Activated CD8-positive, alpha-beta memory T cell treated with anti-CD3 and anti-CD28 coated beads, Interleukin-2, amount 10 ng/mL, durations not matched to agents 7 days and 5 days (primary cell): Measurements from ENCODE around the gene HBM. TPM values are rescaled to one million over a fixed set of nuclear protein-coding genes. Genes with fewer than 3 reads are reported as not detected.
"Not testable (repeated sequence)": the region's sequence is repeated elsewhere in the genome, so short reads cannot be mapped to it uniquely, and the experiment has no call there.

Experiments
- ATAC-seq: fragments of 150-1000 bp; cut with Tn5 transposase; one replicate; pipeline ENCODE4 v1.10.0; 2021; ENCODE audit warnings: moderate library complexity
- CTCF ChIA-PET: fragments of 350-600 bp; sonication (Branson Sonifier 250); formaldehyde crosslinking; loops from one replicate; lab custom pipeline; 2021; ENCODE audit warnings: antibody characterized with exemption; lab: Charles Lee
- DNase-seq: peaks from one replicate; pipeline ENCODE4 v3.0.0-alpha.2; 2020
- H3K27ac Mint-ChIP-seq: one replicate; pipeline ENCODE4 v1.8.0; 2021; ENCODE audit warnings: mild to moderate bottlenecking, mixed read lengths
- H3K27me3 Mint-ChIP-seq: one replicate; pipeline ENCODE4 v1.8.0; 2021; ENCODE audit warnings: mixed read lengths
- H3K36me3 Mint-ChIP-seq: one replicate; pipeline ENCODE4 v1.8.0; 2021; ENCODE audit warnings: mild to moderate bottlenecking, mixed read lengths
- H3K4me1 Mint-ChIP-seq: one replicate; pipeline ENCODE4 v1.8.0; 2021; ENCODE audit warnings: mixed read lengths
- H3K4me3 Mint-ChIP-seq: one replicate; pipeline ENCODE4 v1.8.0; 2021; ENCODE audit warnings: mild to moderate bottlenecking, moderate library complexity, mixed read lengths
- H3K9me3 Mint-ChIP-seq: one replicate; pipeline ENCODE4 v1.8.0; 2022; ENCODE audit warnings: low read depth, mixed read lengths
- total RNA-seq, 2 experiments: library from RNA; stranded (reverse); gene quantifications; one replicate each; pipeline ENCODE4 v1.2.3, GENCODE V29; 2021

HBM gene
- total RNA-seq, 2 experiments from 2014 or later: not detected

DNA sequence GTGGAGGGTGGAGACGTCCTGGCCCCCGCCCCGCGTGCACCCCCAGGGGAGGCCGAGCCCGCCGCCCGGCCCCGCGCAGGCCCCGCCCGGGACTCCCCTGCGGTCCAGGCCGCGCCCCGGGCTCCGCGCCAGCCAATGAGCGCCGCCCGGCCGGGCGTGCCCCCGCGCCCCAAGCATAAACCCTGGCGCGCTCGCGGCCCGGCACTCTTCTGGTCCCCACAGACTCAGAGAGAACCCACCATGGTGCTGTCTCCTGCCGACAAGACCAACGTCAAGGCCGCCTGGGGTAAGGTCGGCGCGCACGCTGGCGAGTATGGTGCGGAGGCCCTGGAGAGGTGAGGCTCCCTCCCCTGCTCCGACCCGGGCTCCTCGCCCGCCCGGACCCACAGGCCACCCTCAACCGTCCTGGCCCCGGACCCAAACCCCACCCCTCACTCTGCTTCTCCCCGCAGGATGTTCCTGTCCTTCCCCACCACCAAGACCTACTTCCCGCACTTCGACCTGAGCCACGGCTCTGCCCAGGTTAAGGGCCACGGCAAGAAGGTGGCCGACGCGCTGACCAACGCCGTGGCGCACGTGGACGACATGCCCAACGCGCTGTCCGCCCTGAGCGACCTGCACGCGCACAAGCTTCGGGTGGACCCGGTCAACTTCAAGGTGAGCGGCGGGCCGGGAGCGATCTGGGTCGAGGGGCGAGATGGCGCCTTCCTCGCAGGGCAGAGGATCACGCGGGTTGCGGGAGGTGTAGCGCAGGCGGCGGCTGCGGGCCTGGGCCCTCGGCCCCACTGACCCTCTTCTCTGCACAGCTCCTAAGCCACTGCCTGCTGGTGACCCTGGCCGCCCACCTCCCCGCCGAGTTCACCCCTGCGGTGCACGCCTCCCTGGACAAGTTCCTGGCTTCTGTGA lies 11.0 kb downstream of the HBM start, which contains the start of gene HBA1:
HBA1 (plus strand) TSS at position 204 of the 906 bp plus-strand sequence; CDS start at position 241, 37 bp downstream.
- not testable (repeated sequence) for H3K9me3 Mint-ChIP-seq, H3K36me3 Mint-ChIP-seq, H3K4me3 Mint-ChIP-seq, H3K27ac Mint-ChIP-seq, DNase-seq
- Mint-ChIP-seq H3K27me3 (peaks cover 60% of the 10 kb centered on the region), H3K4me1 (peaks cover 11% of the 10 kb centered on the region)
- CTCF ChIA-PET: interaction anchor here (1.3 kb wide), 1 partner anchor 70 kb away, joined by 5 read pairs; no protein-coding TSS in a partner anchor
- peak; percentile 63 for ATAC-seq

DNA sequence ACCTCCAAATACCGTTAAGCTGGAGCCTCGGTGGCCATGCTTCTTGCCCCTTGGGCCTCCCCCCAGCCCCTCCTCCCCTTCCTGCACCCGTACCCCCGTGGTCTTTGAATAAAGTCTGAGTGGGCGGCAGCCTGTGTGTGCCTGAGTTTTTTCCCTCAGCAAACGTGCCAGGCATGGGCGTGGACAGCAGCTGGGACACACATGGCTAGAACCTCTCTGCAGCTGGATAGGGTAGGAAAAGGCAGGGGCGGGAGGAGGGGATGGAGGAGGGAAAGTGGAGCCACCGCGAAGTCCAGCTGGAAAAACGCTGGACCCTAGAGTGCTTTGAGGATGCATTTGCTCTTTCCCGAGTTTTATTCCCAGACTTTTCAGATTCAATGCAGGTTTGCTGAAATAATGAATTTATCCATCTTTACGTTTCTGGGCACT lies 11.6 kb downstream of the HBM start:
- no peak for DNase-seq
- H3K27ac Mint-ChIP-seq: no peak overlapping the region
- CTCF ChIA-PET: interaction anchor here (1.3 kb wide), 1 partner anchor 70 kb away, joined by 5 read pairs; no protein-coding TSS in a partner anchor
- no peaks in the 10 kb centered on the region for H3K9me3 Mint-ChIP-seq
- H3K36me3 Mint-ChIP-seq: no peaks in the 10 kb centered on the region
- H3K27me3 Mint-ChIP-seq: peaks cover 58% of the 10 kb centered on the region
- no peak overlapping the region for H3K4me3 Mint-ChIP-seq
- peaks cover 11% of the 10 kb centered on the region for H3K4me1 Mint-ChIP-seq
- ATAC-seq: no peak

DNA sequence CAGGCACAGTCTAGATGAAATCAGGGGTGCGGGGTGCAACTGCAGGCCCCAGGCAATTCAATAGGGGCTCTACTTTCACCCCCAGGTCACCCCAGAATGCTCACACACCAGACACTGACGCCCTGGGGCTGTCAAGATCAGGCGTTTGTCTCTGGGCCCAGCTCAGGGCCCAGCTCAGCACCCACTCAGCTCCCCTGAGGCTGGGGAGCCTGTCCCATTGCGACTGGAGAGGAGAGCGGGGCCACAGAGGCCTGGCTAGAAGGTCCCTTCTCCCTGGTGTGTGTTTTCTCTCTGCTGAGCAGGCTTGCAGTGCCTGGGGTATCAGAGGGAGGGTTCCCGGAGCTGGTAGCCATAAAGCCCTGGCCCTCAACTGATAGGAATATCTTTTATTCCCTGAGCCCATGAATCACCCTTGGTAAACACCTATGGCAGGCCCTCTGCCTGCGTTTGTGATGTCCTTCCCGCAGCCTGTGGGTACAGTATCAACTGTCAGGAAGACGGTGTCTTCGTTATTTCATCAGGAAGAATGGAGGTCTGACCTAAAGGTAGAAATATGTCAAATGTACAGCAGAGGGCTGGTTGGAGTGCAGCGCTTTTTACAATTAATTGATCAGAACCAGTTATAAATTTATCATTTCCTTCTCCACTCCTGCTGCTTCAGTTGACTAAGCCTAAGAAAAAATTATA lies 12.3 kb downstream of the HBM start:
- CTCF ChIA-PET: interaction anchor here (1.3 kb wide), 1 partner anchor 71 kb away, joined by 5 read pairs; no protein-coding TSS in a partner anchor
- Mint-ChIP-seq H3K4me3 (no peak overlapping the region), H3K9me3 (no peaks in the 10 kb centered on the region), H3K27me3 (peaks cover 58% of the 10 kb centered on the region), H3K36me3 (no peaks in the 10 kb centered on the region), H3K4me1 (peaks cover 11% of the 10 kb centered on the region), H3K27ac (no peak overlapping the region)
- DNase-seq (no peak), ATAC-seq (no peak)

DNA sequence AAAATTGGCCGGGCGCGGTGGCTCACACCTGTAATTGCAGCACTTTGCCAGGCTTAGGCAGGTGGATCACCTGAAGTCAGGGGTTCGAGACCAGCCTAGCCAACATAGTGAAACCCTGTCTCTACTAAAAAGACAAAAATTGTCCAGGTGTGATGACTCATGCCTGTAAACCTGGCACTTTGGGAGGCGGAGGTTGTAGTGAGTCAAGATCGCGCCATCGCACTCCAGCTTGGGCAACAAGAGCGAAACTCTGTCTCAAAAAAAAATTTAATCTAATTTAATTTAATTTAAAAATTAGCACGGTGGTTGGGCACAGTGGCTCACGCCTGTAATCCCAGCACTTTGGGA lies 12.9 kb downstream of the HBM start:
- no peak overlapping the region for H3K4me3 Mint-ChIP-seq
- ATAC-seq (no peak), DNase-seq (no peak)
- CTCF ChIA-PET: no interaction called here
- no peaks in the 10 kb centered on the region for H3K9me3 Mint-ChIP-seq
- no peaks in the 10 kb centered on the region for H3K36me3 Mint-ChIP-seq
- peaks cover 53% of the 10 kb centered on the region for H3K27me3 Mint-ChIP-seq
- peaks cover 7% of the 10 kb centered on the region for H3K4me1 Mint-ChIP-seq
- H3K27ac Mint-ChIP-seq: no peak overlapping the region

DNA sequence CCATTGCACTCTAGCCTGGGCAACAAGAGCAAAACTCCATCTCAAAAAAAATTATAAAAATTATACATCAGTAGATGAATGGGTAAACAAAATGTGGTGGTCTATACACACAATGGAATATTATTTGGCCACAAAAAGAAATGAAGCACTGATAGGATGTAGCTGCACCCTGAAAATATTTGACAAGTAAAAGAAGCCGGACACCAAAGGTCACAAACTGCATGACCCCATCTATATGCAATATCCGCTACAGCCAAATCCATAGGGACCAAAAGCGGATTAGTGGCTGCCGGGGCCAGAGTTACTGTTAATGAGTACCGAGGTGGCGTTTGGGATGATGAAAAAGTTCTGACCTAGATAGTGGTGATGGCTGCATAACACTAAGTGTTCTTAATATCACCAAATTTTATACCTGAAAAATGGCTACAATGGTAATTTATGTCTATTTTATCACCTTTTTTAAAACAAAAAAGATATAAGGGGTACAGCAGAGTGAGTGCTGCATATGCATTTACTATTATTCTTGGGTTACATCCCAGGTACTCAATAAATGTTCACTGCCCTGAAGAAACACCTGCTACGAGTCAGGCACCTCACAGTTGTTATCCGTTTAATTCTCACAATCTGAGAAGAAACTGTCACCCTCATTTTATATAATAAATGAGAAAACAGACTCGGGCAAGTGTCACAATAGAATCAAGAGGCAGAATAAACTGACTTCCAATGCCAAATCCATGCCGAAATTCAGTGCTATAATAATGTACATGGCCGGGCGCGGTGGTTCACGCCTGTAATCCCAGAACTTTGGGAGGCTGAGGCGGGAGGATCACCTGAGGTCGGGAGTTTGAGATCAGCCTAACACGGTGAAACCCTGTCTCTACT lies 13.7 kb downstream of the HBM start:
- peaks cover 46% of the 10 kb centered on the region for H3K27me3 Mint-ChIP-seq
- no peak overlapping the region for H3K27ac Mint-ChIP-seq
- CTCF ChIA-PET: interaction anchor here (1.0 to 4.5 kb wide), 3 partner anchors 9 to 83 kb away, joined by 3 to 39 read pairs (median 8); no protein-coding TSS in a partner anchor
- DNase-seq (no peak), ATAC-seq (no peak)
- H3K4me1 Mint-ChIP-seq: peaks cover 7% of the 10 kb centered on the region
- H3K9me3 Mint-ChIP-seq: no peaks in the 10 kb centered on the region
- H3K36me3 Mint-ChIP-seq: no peaks in the 10 kb centered on the region
- no peak overlapping the region for H3K4me3 Mint-ChIP-seq

DNA sequence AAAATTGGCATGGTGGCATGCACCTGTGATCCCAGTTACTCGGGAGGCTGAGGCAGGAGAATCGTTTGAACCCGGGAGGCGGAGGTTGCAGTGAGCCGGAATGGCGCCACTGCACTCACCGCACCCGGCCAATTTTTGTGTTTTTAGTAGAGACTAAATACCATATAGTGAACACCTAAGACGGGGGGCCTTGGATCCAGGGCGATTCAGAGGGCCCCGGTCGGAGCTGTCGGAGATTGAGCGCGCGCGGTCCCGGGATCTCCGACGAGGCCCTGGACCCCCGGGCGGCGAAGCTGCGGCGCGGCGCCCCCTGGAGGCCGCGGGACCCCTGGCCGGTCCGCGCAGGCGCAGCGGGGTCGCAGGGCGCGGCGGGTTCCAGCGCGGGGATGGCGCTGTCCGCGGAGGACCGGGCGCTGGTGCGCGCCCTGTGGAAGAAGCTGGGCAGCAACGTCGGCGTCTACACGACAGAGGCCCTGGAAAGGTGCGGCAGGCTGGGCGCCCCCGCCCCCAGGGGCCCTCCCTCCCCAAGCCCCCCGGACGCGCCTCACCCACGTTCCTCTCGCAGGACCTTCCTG lies 14.4 kb downstream of the HBM start, which contains the start of gene HBQ1:
HBQ1 (plus strand) TSS at position 359 of the 575 bp plus-strand sequence; CDS start at position 387, 28 bp downstream.
- H3K4me3 Mint-ChIP-seq: no peak within 1 kb of the TSS
- DNase-seq (no peak), ATAC-seq (no peak)
- no peaks in the 10 kb centered on the region for H3K9me3 Mint-ChIP-seq
- CTCF ChIA-PET: interaction anchor here (0.7 to 4.5 kb wide), 8 partner anchors 9 to 175 kb away, joined by 3 to 39 read pairs (median 4); partner anchors contain the start of genes NPRL3, POLR3K and SNRNP25
- H3K27ac Mint-ChIP-seq: no peak within 1 kb of the TSS
- H3K4me1 Mint-ChIP-seq: peaks cover 7% of the 10 kb centered on the region
- peaks cover 2% of the 10 kb centered on the region for H3K36me3 Mint-ChIP-seq
- peaks cover 39% of the 10 kb centered on the region for H3K27me3 Mint-ChIP-seq

DNA sequence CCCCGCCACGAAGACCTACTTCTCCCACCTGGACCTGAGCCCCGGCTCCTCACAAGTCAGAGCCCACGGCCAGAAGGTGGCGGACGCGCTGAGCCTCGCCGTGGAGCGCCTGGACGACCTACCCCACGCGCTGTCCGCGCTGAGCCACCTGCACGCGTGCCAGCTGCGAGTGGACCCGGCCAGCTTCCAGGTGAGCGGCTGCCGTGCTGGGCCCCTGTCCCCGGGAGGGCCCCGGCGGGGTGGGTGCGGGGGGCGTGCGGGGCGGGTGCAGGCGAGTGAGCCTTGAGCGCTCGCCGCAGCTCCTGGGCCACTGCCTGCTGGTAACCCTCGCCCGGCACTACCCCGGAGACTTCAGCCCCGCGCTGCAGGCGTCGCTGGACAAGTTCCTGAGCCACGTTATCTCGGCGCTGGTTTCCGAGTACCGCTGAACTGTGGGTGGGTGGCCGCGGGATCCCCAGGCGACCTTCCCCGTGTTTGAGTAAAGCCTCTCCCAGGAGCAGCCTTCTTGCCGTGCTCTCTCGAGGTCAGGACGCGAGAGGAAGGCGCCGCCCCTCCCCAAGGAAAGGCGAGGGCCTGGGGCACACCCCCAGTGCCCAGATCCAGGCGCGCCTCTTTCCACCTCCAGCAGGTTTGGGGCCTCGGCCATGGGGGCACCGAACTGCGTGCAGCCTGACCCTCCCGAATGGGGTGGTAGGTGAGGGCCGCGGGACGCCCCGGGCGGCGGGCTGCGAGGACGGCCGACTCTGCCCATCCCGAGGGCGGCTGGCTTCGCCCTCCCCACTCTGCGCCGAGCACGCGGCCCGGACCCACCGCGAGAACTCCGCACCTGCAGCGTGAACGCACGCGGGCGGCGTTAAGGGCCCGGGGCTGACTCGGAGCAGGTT lies 15.1 kb downstream of the HBM start:
- H3K4me1 Mint-ChIP-seq: peaks cover 7% of the 10 kb centered on the region
- peaks cover 6% of the 10 kb centered on the region for H3K36me3 Mint-ChIP-seq
- H3K27me3 Mint-ChIP-seq: peaks cover 31% of the 10 kb centered on the region
- CTCF ChIA-PET: interaction anchor here (0.7 to 4.5 kb wide), 18 partner anchors 10 to 181 kb away, joined by 3 to 39 read pairs (median 5); partner anchors contain the start of genes NPRL3, POLR3K and SNRNP25
- no peak overlapping the region for H3K27ac Mint-ChIP-seq
- peak; percentile 86 for ATAC-seq
- no peak overlapping the region for H3K4me3 Mint-ChIP-seq
- DNase-seq: peak; percentile 85
- no peaks in the 10 kb centered on the region for H3K9me3 Mint-ChIP-seq

DNA sequence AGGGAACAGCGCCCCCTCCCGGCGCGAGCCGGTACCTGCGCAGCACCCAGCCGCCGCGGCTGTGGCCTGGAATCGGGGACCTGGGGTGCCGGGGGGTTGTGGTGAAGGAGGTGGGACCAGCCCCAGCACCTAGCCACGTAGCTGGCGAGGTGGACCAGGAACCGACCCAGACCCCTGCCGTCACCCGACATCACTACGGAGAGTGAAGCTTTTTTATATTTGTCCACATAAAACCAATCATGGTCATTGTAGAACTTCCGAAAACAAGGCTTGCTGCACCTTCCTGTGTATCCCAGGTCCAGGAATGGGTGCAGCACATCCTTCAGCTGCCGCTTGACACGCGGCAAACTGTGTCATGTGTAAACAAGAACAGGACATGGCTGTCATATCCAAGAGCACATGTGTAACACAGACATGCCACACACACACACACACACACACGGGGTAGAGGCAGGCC lies 15.8 kb downstream of the HBM start:
- CTCF ChIA-PET: interaction anchor here (0.5 to 4.5 kb wide), 16 partner anchors 11 to 181 kb away, joined by 3 to 39 read pairs (median 4); partner anchors contain the start of gene LUC7L
- DNase-seq: no peak
- no peaks in the 10 kb centered on the region for H3K9me3 Mint-ChIP-seq

DNA sequence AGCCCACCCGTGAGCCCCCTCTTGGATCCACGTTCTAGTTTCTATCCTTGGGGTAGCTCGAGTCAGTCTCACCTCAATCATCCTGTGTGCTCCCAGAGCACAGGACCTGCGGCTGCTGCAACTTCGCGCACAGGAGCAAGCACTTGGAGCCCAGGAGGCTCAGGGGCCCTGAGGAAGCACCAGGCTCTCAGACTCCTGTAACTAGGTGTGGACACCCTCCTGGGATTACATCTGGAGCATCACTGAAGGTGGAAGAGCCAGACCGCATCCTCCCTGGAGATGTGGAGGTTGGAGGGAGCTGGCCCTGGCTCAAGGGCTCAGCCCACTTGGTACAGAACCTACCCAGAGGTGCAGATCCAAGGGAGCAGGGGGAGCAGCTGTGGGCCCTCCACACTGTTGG lies 17.2 kb downstream of the HBM start:
- CTCF ChIA-PET: interaction anchor here (1.0 to 4.5 kb wide), 10 partner anchors 13 to 179 kb away, joined by 3 to 39 read pairs (median 8); partner anchors contain the start of genes POLR3K and SNRNP25
- DNase-seq (no peak), ATAC-seq (no peak)
- peaks cover 10% of the 10 kb centered on the region for H3K36me3 Mint-ChIP-seq
- peaks cover 21% of the 10 kb centered on the region for H3K27me3 Mint-ChIP-seq
- peaks cover 7% of the 10 kb centered on the region for H3K4me1 Mint-ChIP-seq
- H3K4me3 Mint-ChIP-seq: no peak overlapping the region
- H3K27ac Mint-ChIP-seq: no peak overlapping the region
- H3K9me3 Mint-ChIP-seq: no peaks in the 10 kb centered on the region

More for the DNA sequence above, 15.8 kb downstream of the HBM start:
- H3K27me3 Mint-ChIP-seq: peaks cover 30% of the 10 kb centered on the region
- no peak overlapping the region for H3K27ac Mint-ChIP-seq
- H3K4me3 Mint-ChIP-seq: no peak overlapping the region
- H3K36me3 Mint-ChIP-seq: peaks cover 6% of the 10 kb centered on the region
- H3K4me1 Mint-ChIP-seq: peaks cover 7% of the 10 kb centered on the region
- ATAC-seq: no peak

DNA sequence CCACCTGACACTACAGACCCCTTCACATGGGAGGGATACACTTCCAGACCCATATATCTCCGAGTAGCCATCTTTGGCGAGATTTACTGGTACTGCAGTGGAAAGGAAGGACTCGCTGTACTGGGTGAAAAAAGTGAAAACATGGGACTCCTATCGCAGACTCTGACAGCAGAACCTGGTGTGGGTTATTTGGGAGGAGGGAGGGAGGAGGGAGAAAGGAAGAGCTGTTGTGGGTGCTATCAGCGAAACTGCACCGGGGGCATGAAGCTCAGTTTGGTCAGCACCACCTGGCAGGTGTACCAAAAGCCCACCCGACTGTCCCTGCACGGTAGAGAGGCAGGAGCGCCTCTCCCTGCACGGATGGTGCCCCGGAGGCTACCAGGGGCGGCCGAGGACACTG lies 19.4 kb downstream of the HBM start:
- H3K4me3 Mint-ChIP-seq: no peak overlapping the region
- H3K27ac Mint-ChIP-seq: no peak overlapping the region
- no peaks in the 10 kb centered on the region for H3K9me3 Mint-ChIP-seq
- peaks cover 20% of the 10 kb centered on the region for H3K36me3 Mint-ChIP-seq
- CTCF ChIA-PET: interaction anchor here (1.2 kb wide), 1 partner anchor 78 kb away, joined by 4 read pairs; no protein-coding TSS in a partner anchor
- ATAC-seq (no peak), DNase-seq (no peak)
- H3K27me3 Mint-ChIP-seq: peaks cover 3% of the 10 kb centered on the region
- peaks cover 7% of the 10 kb centered on the region for H3K4me1 Mint-ChIP-seq

DNA sequence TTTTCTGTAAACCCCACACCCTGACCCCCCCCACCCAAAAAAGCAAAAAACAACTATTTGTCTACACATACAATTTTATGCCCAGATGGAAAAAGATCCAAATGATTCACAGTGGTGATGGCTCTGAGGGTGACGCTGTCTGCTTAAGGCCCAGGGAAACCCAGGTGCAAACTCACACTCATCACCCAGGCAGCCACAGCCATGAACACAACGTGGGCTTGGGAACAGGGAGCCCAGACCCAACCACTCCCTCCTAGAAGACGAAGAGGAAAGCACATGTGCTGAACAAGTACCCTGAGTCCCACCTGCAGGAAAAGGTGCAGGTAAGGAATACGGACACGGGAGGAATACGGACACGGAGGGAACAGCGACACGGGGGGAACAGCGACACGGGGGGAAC lies 19.9 kb downstream of the HBM start:
- ATAC-seq (no peak), DNase-seq (no peak)
- Mint-ChIP-seq H3K27ac (no peak overlapping the region), H3K4me3 (no peak overlapping the region), H3K4me1 (peaks cover 7% of the 10 kb centered on the region), H3K27me3 (peaks cover 3% of the 10 kb centered on the region), H3K9me3 (no peaks in the 10 kb centered on the region), H3K36me3 (peaks cover 20% of the 10 kb centered on the region)
- CTCF ChIA-PET: interaction anchor here (1.2 kb wide), 1 partner anchor 79 kb away, joined by 4 read pairs; no protein-coding TSS in a partner anchor
